PC-3 (cell line): ENCODE results near the gene ANKS1B. TPM values are rescaled to one million over a fixed set of nuclear protein-coding genes. Genes with fewer than 3 reads are reported as not detected.
A peak's percentile ranks its signal among the peaks of the same experiment; 100 is the strongest.

ENCODE experiments used
- ATAC-seq: fragments of 200-7000 bp; cut with Tn5 transposase; 2 replicates; pipeline ENCODE4 v1.9.1; 2020; ENCODE audit warnings: mild to moderate bottlenecking, moderate library complexity
- BruUV-seq: library from RNA; stranded (reverse); fragments of 400-500 nt; replicated peaks from 2 replicates; lab custom pipeline; 2021; lab: Mats Ljungman, UMichigan
- CTCF ChIA-PET: fragments of 300-600 bp; sonication (Branson Sonifier 250); formaldehyde crosslinking; loops from one replicate; lab custom pipeline; 2022; ENCODE audit warnings: antibody characterized with exemption; lab: Charles Lee
- POLR2A ChIA-PET: fragments of 300-600 bp; sonication (Branson Sonifier 250); formaldehyde crosslinking; loops from one replicate; lab custom pipeline; 2022; ENCODE audit warnings: antibody characterized with exemption; ENCODE audit not compliant: unreplicated experiment; lab: Charles Lee
- DNase-seq: peaks from one replicate; pipeline ENCODE4 v3.0.0-alpha.2; 2015
- H2AFZ ChIP-seq: fragments of 300-600 bp; sonication (generic); 2 replicates; pipeline ENCODE4 v1.6.0; 2016; ENCODE audit warnings: antibody characterized with exemption, low read length
- H3F3A ChIP-seq: fragments of 300-600 bp; sonication (generic); one replicate; pipeline ENCODE4 v1.6.0; 2017; ENCODE audit warnings: antibody characterized with exemption, low read length, control low read depth, mild to moderate bottlenecking; ENCODE audit not compliant: unreplicated experiment
- H3K27ac ChIP-seq: fragments of 300-600 bp; sonication (generic); 2 replicates; pipeline ENCODE4 v1.5.1; 2016; ENCODE audit warnings: mild to moderate bottlenecking, low read length
- H3K27me3 ChIP-seq: fragments of 300-600 bp; sonication (generic); 2 replicates; pipeline ENCODE4 v1.6.1; 2016; ENCODE audit warnings: low read length, mixed read lengths
- H3K36me3 ChIP-seq: fragments of 300-600 bp; sonication (generic); 2 replicates; pipeline ENCODE4 v1.6.1; 2016; ENCODE audit warnings: low read depth, mixed run types, low read length, mixed read lengths
- H3K4me1 ChIP-seq: fragments of 300-600 bp; sonication (generic); 2 replicates; pipeline ENCODE4 v1.5.1; 2016; ENCODE audit warnings: low read length; ENCODE audit not compliant: insufficient read depth
- H3K4me2 ChIP-seq: fragments of 300-600 bp; sonication (generic); 2 replicates; pipeline ENCODE4 v1.6.0; 2016; ENCODE audit warnings: low read length
- H3K4me3 ChIP-seq: fragments of 300-600 bp; sonication (generic); 2 replicates; pipeline ENCODE4 v1.5.1; 2016; ENCODE audit warnings: mild to moderate bottlenecking, low read length, mixed read lengths
- H3K79me2 ChIP-seq: fragments of 300-600 bp; sonication (generic); 2 replicates; pipeline ENCODE4 v1.6.1; 2017; ENCODE audit warnings: low read length, mixed read lengths
- H3K9ac ChIP-seq: fragments of 300-600 bp; sonication (generic); 2 replicates; pipeline ENCODE4 v1.6.0; 2016; ENCODE audit warnings: mild to moderate bottlenecking, low read length
- H3K9me2 ChIP-seq: fragments of 300-600 bp; sonication (generic); replicated peaks from 2 replicates; pipeline ENCODE4 v1.6.1; 2016; ENCODE audit warnings: mixed run types, low read length, mixed read lengths
- H3K9me3 ChIP-seq: fragments of 300-600 bp; sonication (generic); 2 replicates; pipeline ENCODE4 v1.6.1; 2016; ENCODE audit warnings: low read length, mixed read lengths
- H4K20me1 ChIP-seq: fragments of 300-600 bp; sonication (generic); 2 replicates; pipeline ENCODE4 v1.6.1; 2016; ENCODE audit warnings: low read length, mixed read lengths
- CTCF ChIP-seq: fragments of 300-600 bp; sonication (generic); conservative IDR thresholded peaks from 2 replicates; pipeline ENCODE4 v1.5.1; 2017; ENCODE audit warnings: antibody characterized with exemption, low read depth, mild to moderate bottlenecking, low read length
- EZH2 ChIP-seq: fragments of 300-600 bp; sonication (generic); IDR thresholded peaks from one replicate; pipeline ENCODE4 v1.6.1; 2017; ENCODE audit warnings: antibody characterized with exemption, mild to moderate bottlenecking, low read length; ENCODE audit not compliant: unreplicated experiment
- EZH2phosphoT487 ChIP-seq: fragments of 300-600 bp; sonication (generic); IDR thresholded peaks from 2 replicates; pipeline ENCODE4 v1.6.1; 2018; ENCODE audit warnings: mild to moderate bottlenecking, antibody characterized with exemption, low read length, borderline replicate concordance
- intact Hi-C: fragments of 100-400 bp; cut with micrococcal nuclease; formaldehyde crosslinking; loops from 2 replicates; pipeline ENCODE4 v1.9.0; 2023
- total RNA-seq: library from RNA; depleted of rRNA; stranded (reverse); fragments of >200 nt; gene quantifications from 2 replicates; pipeline ENCODE4 v1.2.3, GENCODE V29; 2014

Gene ANKS1B
- total RNA-seq, 1 experiment from 2014 or later: 0.07 TPM

GRCh38 chr12:99920353-99920960 is 64.3 kb downstream of the ANKS1B start:
- DNase-seq: no peak
- Histone ChIP-seq H3K4me3 (no peak overlapping the region), H3K4me1 (peaks cover 16% of the 10 kb centered on the region), H3K9me2 (no peaks in the 10 kb centered on the region), H3K4me2 (no peak overlapping the region), H3F3A (no peaks in the 10 kb centered on the region), H3K36me3 (no peaks in the 10 kb centered on the region), H3K9me3 (no peaks in the 10 kb centered on the region), H3K79me2 (no peaks in the 10 kb centered on the region), H3K9ac (no peak overlapping the region), H3K27me3 (no peaks in the 10 kb centered on the region), H3K27ac (no peak overlapping the region), H2AFZ (no peak overlapping the region), H4K20me1 (no peaks in the 10 kb centered on the region)
- TF ChIP-seq EZH2 (no peak), CTCF (no peak; the same call in 1 of the 2 replicates), EZH2phosphoT487 (no peak)
- intact Hi-C loops: no loop called here
- BruUV-seq: no TSS peak
- no peak for ATAC-seq
- POLR2A ChIA-PET: no interaction called here
- CTCF ChIA-PET: no interaction called here

GRCh38 chr12:99917711-99918402 is 66.9 kb downstream of the ANKS1B start:
- Histone ChIP-seq H3K36me3 (no peaks in the 10 kb centered on the region), H3K4me1 (peaks cover 27% of the 10 kb centered on the region), H3K9me2 (no peaks in the 10 kb centered on the region), H3K9ac (no peak overlapping the region), H3K4me3 (no peak overlapping the region), H3K79me2 (no peaks in the 10 kb centered on the region), H4K20me1 (no peaks in the 10 kb centered on the region), H3K4me2 (no peak overlapping the region), H3K9me3 (no peaks in the 10 kb centered on the region), H3K27ac (no peak overlapping the region), H2AFZ (no peak overlapping the region), H3K27me3 (no peaks in the 10 kb centered on the region), H3F3A (no peaks in the 10 kb centered on the region)
- ChIA-PET POLR2A (no interaction called here), CTCF (no interaction called here)
- DNase-seq (no peak), ATAC-seq (no peak)
- intact Hi-C loops: no loop called here
- no TSS peak for BruUV-seq
- TF ChIP-seq EZH2phosphoT487: no peak
- TF ChIP-seq EZH2: no peak
- no peak for TF ChIP-seq CTCF

GRCh38 chr12:99916555-99916954 is 68.2 kb downstream of the ANKS1B start:
- CTCF ChIA-PET: no interaction called here
- DNase-seq: peak; percentile 69

More at GRCh38 chr12:99916555-99916954, 68.2 kb downstream of the ANKS1B start:
- no peaks in the 10 kb centered on the region for H3K27me3 ChIP-seq
- POLR2A ChIA-PET: no interaction called here
- H3K9ac ChIP-seq: peak overlapping the region; percentile 2; the same call in 1 of the 2 replicates
- no peak overlapping the region for H2AFZ ChIP-seq
- peak overlapping the region; percentile 50 for H3K4me2 ChIP-seq
- no peaks in the 10 kb centered on the region for H3K9me2 ChIP-seq
- H4K20me1 ChIP-seq: no peaks in the 10 kb centered on the region
- peaks cover 34% of the 10 kb centered on the region for H3K4me1 ChIP-seq
- intact Hi-C loops: no loop called here
- no peak for TF ChIP-seq CTCF
- TF ChIP-seq EZH2: no peak
- TF ChIP-seq EZH2phosphoT487: no peak
- H3K4me3 ChIP-seq: no peak overlapping the region
- no TSS peak for BruUV-seq
- no peaks in the 10 kb centered on the region for H3K9me3 ChIP-seq
- peak overlapping the region; percentile 86 for H3K27ac ChIP-seq
- no peak for ATAC-seq
- H3K36me3 ChIP-seq: no peaks in the 10 kb centered on the region
- H3F3A ChIP-seq: no peaks in the 10 kb centered on the region
- H3K79me2 ChIP-seq: no peaks in the 10 kb centered on the region
